ENCODE results near the gene COPS3. TPM values are rescaled to one million over a fixed set of nuclear protein-coding genes. Genes with fewer than 3 reads are reported as not detected.
A peak's percentile ranks its signal among the peaks of the same experiment; 100 is the strongest.

The COPS3 gene
- total RNA-seq, 2 donors from 2014 or later: 52.6 to 79.6 TPM

DNA sequence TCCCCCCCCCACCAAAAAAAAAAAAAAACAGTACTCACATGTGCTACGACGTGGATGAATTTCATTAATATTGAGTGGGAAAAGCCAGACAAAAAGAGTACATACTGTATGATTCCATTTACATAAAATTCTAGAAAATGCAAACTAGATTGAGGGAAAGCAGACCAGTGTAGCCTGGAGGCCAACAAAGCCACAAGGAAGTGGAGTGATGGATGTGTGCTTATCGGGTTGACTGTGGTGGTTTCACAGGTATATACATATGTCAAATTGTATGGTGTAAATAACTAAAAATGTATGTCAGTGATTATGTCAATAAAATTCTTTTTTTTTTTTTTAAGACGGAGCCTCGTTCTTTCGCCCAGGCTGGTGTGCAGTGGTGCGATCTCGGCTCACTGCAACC lies 73.0 kb downstream of the COPS3 start:
- Histone ChIP-seq H3K36me3 (peaks cover 0 to under 1% of the 10 kb centered on the region in 2 donors), H3K4me1 (replicated peaks) (peaks cover 14% of the 10 kb centered on the region), H3K27ac (no peak overlapping the region), H3K27me3 (replicated peaks; ENCODE audit: insufficient read depth) (no peaks in the 10 kb centered on the region), H3K9me3 (no peaks in the 10 kb centered on the region), H3K4me3 (no peak overlapping the region)
- TF ChIP-seq POLR2A (IDR thresholded peaks at IDR 0.05) (no peak), POLR2AphosphoS5 (IDR thresholded peaks at IDR 0.05) (no peak)
- TF ChIP-seq, protein P1, sequence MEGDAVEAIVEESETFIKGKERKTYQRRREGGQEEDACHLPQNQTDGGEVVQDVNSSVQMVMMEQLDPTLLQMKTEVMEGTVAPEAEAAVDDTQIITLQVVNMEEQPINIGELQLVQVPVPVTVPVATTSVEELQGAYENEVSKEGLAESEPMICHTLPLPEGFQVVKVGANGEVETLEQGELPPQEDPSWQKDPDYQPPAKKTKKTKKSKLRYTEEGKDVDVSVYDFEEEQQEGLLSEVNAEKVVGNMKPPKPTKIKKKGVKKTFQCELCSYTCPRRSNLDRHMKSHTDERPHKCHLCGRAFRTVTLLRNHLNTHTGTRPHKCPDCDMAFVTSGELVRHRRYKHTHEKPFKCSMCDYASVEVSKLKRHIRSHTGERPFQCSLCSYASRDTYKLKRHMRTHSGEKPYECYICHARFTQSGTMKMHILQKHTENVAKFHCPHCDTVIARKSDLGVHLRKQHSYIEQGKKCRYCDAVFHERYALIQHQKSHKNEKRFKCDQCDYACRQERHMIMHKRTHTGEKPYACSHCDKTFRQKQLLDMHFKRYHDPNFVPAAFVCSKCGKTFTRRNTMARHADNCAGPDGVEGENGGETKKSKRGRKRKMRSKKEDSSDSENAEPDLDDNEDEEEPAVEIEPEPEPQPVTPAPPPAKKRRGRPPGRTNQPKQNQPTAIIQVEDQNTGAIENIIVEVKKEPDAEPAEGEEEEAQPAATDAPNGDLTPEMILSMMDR (IDR thresholded peaks at IDR 0.05): no peak
- WGBS: 78% methylated on average over 8 of the region's 8 CpGs
- intact Hi-C loops (cut with DNase I): loop anchor here (5.0 kb wide), 1 partner anchor 56 kb away; no protein-coding TSS in a partner anchor
- DNase-seq (ENCODE audit: low spot score): no peak

DNA sequence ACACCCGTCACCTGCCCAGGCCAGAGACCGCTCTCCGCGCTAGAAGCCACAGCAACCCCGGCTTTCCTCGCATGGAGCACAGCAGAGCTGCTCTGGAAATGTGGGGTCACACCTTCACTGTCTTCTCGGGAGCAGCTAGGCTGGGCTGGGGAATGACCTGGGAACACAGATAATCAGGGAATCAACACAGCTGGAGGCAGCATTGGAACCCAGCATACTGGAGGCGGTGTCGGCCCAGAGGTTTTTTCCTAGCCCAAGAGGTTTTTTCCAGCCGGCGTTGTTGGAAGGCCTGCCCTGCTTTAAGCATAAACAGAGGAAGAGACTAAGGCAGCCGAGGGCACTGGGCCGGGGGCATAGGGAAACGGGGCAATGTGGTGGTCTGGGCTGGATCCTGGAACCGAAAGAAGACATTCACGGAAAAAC lies 74.1 kb downstream of the COPS3 start:
- 21% methylated on average over 16 of the region's 16 CpGs for WGBS
- no peaks in the 10 kb centered on the region for H3K9me3 ChIP-seq
- no peaks in the 10 kb centered on the region for H3K36me3 ChIP-seq
- DNase-seq (ENCODE audit: low spot score): no peak
- TF ChIP-seq POLR2AphosphoS5 (IDR thresholded peaks at IDR 0.05): peak; percentile 31
- TF ChIP-seq POLR2A (IDR thresholded peaks at IDR 0.05): peak; percentile 14
- TF ChIP-seq, protein P1 (IDR thresholded peaks at IDR 0.05): no peak
- peaks cover 14% of the 10 kb centered on the region for H3K4me1 ChIP-seq (replicated peaks)
- intact Hi-C loops (cut with DNase I): loop anchor here (5.0 kb wide), 1 partner anchor 55 kb away; no protein-coding TSS in a partner anchor
- H3K4me3 ChIP-seq: no peak overlapping the region
- no peaks in the 10 kb centered on the region for H3K27me3 ChIP-seq (replicated peaks; ENCODE audit: insufficient read depth)
- peak overlapping the region; percentile 86 to 90 for H3K27ac ChIP-seq

DNA sequence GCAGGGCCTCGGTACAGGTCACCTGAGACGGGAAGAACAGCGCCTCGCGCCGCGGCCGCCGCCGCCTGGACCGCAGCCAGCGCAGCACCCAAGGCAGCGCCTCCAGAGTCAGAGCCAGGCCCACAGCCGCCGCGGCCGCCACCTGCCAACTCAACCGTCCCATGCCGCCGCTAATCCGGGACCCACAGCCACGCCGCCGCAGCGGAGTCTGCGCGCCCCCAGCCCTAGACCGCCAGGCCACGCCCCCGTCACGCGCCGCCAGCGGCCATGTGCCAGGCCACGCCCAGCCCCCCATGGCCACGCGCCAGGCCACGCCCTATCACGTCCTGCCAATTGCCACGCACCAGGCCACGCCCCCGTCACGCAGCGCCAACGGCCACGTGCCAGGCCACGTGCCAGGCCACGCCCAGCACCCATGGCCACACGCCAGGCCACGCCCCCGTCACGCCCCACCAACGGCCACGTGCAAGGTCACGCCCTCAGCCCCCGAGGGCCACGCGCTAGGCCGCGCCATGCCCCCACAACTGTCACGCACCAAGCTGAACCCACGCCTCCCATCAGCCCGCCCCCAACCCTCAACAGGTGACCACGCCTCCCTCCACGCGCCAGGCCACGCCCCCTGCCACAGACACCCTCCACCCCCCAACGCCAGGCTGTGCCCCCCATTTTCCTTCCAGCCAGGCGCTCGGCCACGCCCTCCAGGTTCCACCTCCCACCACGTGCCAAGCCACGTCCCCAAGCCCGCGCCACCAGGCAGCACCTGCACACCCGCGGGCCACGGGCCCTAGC lies 74.7 kb downstream of the COPS3 start, which contains the start of gene PLD6:
TSS of gene PLD6 (minus strand) at position 210 of the 789 bp plus-strand sequence. CDS start at position 163, 47 bp downstream.
- peak within 1 kb of the TSS; percentile 42 to 45 for H3K4me3 ChIP-seq
- no peaks in the 10 kb centered on the region for H3K9me3 ChIP-seq
- no peaks in the 10 kb centered on the region for H3K36me3 ChIP-seq
- intact Hi-C loops (cut with DNase I): loop anchor here (5.0 kb wide), 1 partner anchor 54 kb away; no protein-coding TSS in a partner anchor
- H3K27ac ChIP-seq: peak within 1 kb of the TSS; percentile 86 to 90
- WGBS: 14% methylated on average over 61 of the region's 78 CpGs
- H3K4me1 ChIP-seq (replicated peaks): peaks cover 16% of the 10 kb centered on the region
- TF ChIP-seq, protein P1 (IDR thresholded peaks at IDR 0.05): peak in 1 of 4 experiments; percentile 5
- no peak for TF ChIP-seq POLR2AphosphoS5 (IDR thresholded peaks at IDR 0.05)
- peak; percentile 30 for TF ChIP-seq POLR2A (IDR thresholded peaks at IDR 0.05)
- DNase-seq (ENCODE audit: low spot score): peak; percentile 74
- H3K27me3 ChIP-seq (replicated peaks; ENCODE audit: insufficient read depth): no peaks in the 10 kb centered on the region

- H3K9me3 ChIP-seq: no peaks in the 10 kb centered on the region
- peaks cover 19% of the 10 kb centered on the region for H3K4me1 ChIP-seq (replicated peaks)
- H3K27ac ChIP-seq: peak overlapping the region; percentile 86 to 90
- H3K36me3 ChIP-seq: no peaks in the 10 kb centered on the region
- WGBS: 8% methylated on average over 46 of the region's 70 CpGs
- intact Hi-C loops (cut with DNase I): loop anchor here (5.0 kb wide), 1 partner anchor 53 kb away; no protein-coding TSS in a partner anchor
- H3K4me3 ChIP-seq: peak overlapping the region; percentile 42 to 45
- DNase-seq (ENCODE audit: low spot score): peak; percentile 62
- no peaks in the 10 kb centered on the region for H3K27me3 ChIP-seq (replicated peaks; ENCODE audit: insufficient read depth)
- peak; percentile 9 for TF ChIP-seq POLR2AphosphoS5 (IDR thresholded peaks at IDR 0.05)
- TF ChIP-seq POLR2A (IDR thresholded peaks at IDR 0.05): no peak
- TF ChIP-seq, protein P1 (IDR thresholded peaks at IDR 0.05): no peak
These were observed 75.5 kb downstream of the COPS3 start for GRCh38 chr17:17205368-17206123.
